NCI-H128 (cell line): ENCODE data around the gene HPRT1.
A peak's percentile ranks its signal among the peaks of the same experiment; 100 is the strongest.
"Not testable (repeated sequence)": the region's sequence is repeated elsewhere in the genome, so short reads cannot be mapped to it uniquely, and the experiment has no call there.

Experiments
- DNase-seq: peaks from one replicate; lab custom pipeline; 2025; ENCODE audit not compliant: unreplicated experiment; lab: John Stamatoyannopoulos, UW

Gene HPRT1, protein sequence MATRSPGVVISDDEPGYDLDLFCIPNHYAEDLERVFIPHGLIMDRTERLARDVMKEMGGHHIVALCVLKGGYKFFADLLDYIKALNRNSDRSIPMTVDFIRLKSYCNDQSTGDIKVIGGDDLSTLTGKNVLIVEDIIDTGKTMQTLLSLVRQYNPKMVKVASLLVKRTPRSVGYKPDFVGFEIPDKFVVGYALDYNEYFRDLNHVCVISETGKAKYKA

DNA sequence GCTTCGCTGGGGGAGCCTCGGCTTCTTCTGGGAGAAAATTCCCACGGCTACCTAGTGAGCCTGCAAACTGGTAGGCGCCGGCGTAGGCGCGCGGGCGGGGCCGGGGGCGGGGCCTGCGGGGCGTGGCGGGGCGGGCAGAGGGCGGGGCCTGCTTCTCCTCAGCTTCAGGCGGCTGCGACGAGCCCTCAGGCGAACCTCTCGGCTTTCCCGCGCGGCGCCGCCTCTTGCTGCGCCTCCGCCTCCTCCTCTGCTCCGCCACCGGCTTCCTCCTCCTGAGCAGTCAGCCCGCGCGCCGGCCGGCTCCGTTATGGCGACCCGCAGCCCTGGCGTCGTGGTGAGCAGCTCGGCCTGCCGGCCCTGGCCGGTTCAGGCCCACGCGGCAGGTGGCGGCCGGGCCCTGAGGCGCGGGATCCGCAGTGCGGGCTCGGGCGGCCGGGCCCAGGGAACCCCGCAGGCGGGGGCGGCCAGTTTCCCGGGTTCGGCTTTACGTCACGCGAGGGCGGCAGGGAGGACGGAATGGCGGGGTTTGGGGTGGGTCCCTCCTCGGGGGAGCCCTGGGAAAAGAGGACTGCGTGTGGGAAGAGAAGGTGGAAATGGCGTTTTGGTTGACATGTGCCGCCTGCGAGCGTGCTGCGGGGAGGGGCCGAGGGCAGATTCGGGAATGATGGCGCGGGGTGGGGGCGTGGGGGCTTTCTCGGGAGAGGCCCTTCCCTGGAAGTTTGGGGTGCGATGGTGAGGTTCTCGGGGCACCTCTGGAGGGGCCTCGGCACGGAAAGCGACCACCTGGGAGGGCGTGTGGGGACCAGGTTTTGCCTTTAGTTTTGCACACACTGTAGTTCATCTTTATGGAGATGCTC is at the start of gene HPRT1:
TSS of gene HPRT1 (plus strand) at position 161 of the 857 bp plus-strand sequence. CDS start at position 308, 147 bp downstream.
- peak; percentile 39 for DNase-seq

DNA sequence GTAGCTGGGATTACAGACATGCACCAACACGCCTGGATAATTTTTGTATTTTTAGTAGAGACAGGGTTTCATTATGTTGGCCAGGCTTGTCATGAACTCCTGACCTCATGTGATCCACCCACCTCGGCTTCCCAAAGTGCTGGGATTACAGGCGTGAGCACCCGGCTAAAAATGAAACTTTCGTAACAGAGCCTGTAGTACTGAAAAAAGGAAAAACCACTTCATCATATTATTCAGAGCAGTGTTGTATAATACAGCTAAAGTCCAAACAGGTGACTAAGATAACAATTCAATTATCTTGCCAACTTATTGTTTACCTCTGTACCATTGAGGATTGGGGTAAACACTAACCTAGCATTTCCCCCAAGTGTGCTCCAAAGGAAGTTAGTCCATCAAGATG is 43.9 kb upstream of the HPRT1 start:
- DNase-seq: no peak

DNA sequence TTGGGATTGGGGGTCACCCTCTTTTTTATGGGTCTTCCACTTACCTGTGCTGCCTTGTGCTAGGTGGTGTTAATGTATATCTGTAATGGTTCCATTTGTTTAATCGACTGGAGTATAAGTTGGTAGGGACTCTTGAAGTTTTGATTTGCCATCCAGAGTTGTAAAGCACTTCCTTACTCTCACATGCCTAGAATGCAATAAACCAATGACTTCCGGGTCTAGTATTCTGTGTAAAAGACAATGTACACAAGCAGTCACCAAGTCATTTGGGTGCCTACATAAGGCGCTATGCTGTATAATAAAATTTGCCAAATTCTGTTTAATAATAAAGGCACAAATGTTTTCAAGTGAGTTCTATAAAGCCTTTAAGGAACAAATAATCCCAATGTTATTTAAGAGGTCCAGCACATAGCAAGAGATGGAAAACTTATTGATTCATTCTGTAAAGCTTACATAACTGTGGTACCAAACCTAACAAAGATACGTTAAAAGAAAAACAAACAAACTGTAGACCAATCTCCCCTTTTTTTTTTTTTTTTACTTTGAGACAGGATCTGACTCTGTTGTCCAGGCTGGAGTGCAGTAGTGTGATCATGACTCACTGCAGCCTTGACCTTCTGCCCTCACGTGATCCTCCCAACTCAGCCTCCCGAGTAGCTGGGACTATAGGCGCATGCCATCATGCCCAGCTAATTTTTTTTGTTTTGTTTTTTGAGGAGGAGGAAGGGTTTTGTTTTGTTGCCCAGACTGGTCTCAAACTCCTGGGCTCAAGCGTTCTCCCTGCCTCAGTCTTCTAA is 41.5 kb upstream of the HPRT1 start:
- DNase-seq: no peak

DNA sequence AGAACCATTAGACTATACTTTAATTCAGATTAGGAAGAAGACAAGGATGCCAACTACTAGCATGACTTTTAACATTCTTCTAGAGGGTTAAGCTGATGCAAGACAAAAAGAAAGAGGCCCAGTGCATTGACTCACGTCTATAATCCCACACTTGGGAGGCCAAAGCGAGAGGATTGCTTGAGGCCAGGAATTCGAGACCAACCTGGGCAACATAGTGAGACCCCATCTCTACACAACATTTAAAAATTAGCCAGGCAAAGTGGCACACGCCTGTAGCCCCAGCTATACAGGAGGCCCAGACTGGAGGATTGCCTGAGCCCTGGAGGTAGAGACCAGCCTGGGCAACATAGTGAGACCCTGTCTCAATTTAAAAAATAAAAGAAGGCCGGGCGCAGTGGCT is 40.2 kb upstream of the HPRT1 start:
- no peak for DNase-seq

DNA sequence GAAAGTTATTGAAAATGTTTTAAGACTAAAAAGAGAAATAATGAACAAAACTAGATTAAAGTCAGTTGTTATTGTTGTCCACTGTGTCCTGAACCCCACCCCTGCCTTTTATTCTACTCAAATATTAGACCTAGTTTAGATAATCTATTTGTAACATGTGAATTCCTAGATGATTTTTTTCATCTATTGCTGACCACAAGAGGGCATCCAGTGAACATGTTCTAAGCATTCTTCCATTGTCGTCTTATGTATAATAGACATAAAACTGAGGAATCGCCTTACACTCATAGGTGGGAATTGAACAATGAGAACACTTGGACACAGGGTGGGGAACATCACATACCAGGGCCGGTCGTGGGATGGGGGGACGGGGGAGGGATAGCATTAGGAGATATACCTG is 36.4 kb upstream of the HPRT1 start:
- DNase-seq: no peak

DNA sequence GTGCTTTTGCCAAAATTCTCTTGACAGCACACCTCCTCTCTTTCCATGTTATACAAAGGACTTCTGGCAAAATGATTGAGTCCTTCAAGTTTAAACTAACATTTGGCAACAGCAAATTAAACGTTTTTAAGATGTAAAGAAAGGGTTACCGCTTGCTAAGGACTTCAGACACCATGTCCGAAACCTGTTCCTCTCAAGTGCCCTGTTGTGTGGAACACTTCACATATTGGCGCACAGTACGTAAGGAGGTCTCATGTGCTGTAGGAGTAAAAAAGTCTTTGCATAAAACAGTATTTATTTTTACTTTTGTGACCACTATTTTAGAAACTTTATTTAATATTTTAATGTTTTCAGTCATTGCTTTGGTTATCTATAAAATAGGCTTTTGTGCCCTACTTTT is 33.7 kb upstream of the HPRT1 start:
- no peak for DNase-seq

DNA sequence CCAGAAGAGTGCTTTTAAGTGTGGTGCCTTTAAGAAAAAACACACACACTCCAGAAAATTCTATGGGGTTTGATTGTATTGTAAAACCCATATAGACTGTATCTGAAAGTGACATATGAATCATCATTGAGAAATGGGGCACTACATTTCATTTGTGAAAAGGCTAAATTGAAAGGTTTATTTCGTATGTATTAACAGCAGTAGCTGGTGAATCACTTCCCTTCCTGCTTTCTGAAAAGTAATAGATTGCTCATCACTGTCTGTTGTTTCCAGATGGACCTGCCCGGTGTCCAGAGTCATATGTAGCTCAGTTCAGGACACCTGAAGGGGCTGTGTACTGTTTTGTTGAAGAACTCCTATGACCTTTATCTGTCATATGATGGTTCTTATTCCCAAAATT is 28.1 kb upstream of the HPRT1 start:
- no peak for DNase-seq

DNA sequence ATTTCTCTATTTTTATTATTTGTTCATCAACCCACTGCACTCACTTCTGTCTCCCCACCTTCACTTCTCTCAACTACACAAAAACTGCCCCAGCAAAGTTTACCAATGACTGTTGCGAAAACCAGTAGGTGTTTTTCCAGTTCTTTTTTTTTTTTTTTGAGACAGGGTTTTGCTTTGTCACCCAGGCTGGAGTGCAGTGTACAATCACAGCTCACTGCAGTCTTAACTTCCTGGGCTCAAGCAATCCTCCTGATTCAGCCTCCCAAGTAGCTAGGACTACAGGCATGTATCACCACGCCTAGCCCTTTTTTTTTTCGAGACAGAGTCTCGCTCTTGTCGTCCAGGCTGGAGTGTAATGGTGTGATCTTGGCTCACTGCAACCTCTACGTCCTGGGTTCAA is 24.1 kb upstream of the HPRT1 start:
- DNase-seq: no peak

DNA sequence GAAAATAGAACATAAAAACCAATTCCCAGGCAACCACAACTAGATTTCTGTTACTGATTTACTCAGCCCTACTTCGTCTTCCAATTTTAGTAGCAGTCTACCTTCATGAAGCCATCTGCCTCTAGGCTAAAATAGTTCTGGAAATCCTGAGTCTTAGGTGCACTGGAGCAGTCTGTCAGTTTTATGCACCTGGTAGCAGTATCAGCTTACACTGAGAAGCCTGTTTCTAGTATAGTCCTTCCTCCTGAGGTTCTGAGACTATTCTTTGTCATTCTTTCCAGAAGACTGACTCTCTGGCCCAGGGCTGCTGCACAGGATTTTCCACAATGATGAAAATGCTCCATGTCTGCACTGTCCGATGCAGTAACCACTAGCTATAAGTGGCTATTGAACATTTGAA is 16.9 kb upstream of the HPRT1 start:
- no peak for DNase-seq

DNA sequence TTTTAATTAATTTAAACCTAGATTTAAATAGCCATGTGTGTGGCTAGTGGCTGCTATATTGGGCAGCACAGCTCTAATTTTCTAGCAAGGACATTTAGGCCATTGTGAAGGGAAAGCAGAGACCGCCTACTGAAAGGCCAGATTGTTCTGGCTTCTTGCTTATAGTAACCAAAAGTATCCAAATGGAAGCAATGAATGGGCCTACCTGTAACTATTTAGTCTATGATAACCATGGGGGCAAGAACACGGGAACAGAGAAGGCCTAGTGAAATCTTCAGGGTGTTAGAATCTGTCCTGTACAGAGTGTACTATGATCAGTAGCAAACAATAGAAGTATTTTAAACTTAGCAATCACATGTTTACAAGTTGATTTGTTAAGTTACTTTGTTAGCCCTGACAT is 16.5 kb upstream of the HPRT1 start:
- no peak for DNase-seq

DNA sequence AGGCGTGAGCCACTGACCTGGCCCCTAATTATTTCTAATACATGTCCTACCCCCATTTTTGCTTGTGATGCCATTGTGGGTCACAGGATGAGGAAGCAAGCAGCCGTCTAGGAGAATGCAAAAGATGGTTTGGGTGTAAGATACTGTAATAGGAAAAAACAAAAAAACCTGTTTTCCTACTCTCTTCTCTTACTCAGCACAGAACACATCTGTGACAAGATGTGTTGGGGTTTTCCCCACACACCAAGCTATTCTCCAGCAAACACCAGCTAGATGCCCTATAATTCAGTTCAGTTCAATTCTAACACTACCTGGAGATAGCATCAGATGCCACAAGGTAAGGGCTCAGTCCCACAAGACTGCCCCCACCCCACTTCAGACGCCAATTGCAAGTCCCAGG is 15.3 kb upstream of the HPRT1 start:
- no peak for DNase-seq

DNA sequence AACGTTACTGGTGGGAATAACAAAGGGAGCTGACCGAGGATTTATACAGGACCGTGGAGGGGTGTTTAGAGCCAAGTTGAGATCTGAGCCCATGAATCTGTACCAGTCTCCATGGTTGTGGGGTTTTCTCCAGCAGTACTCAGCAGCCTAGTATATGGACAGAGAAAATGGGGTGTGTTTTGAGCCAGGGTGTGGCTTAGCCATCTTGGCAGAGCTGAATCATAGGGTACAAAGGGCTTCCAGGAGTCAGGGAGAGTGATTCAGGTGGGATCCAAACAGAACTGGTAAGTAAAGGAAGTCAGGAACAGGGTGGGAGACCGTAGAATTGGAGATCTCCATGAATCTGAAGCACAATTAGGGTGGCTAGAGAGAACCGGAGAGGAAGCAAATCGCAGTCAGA is 7.4 kb upstream of the HPRT1 start:
- DNase-seq: no peak

DNA sequence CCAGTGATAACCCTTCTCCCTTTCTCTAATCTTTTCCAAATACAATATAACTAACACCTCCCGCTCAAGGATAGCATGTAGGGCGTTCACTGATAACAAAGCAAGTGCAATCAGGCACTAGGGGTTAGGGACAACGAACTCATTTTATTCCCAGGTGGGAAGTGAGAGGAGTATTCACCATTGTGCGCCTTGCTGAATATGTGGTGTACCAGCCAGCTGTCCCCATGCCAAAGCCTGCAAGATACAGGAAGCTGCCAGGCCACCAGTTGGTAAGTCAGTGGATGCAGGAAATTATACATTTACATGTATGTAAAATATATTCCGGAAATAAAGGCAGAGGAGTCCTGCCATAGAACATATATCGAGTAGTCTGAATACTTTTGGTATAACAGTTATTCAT is 6.3 kb upstream of the HPRT1 start:
- DNase-seq: no peak

DNA sequence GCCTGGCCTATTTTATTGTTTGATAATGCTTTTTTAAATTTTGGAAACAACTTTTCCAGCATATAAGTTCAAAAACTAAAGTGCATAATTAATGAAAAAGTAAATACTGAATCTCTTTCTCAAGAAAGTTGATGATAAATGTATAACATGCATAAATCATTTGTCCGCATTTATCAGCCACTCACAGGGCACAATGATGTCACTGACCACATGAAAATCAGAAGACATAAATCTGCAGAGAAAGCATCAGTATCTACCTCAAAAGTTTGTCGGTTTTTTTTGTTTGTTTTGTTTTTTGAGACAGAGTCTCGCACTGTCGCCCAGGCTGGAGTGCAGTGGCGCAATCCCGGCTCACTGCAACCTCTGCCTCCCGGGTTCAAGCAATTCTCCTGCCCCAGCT is 5.5 kb upstream of the HPRT1 start:
- no peak for DNase-seq

DNA sequence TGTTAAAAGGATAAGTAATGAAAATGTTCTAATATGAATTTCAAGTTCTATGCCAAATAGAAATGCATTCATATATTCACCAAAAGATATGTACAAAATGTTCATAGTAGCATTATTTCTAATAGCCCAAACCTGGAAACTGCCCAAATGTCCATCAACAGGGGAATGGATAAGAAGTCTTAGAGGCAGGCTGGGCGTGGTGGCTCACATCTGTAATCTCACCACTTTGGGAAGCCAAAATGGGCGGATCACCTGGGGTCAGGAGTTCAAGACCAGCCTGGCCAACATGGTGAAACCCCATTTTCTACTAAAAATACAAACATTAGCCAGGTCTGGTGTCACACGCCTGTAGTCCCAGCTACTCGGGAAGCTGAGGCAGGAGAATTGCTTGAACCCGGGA is 2.3 kb upstream of the HPRT1 start:
- DNase-seq: no peak

DNA sequence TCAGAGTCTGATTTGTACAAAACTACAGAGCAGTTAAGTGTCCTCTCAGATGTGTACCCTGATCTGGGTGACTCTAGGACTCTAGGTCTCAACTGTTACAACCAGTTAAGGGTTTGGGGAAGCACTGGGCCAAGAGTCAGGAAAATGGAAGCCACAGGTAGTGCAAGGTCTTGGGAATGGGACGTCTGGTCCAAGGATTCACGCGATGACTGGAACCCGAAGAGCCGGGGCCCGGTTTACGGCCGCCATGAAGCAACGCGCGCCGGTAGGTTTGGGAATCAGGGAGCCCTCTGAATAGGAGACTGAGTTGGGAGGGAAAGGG is 321 bp upstream of the HPRT1 start:
- no peak for DNase-seq

DNA sequence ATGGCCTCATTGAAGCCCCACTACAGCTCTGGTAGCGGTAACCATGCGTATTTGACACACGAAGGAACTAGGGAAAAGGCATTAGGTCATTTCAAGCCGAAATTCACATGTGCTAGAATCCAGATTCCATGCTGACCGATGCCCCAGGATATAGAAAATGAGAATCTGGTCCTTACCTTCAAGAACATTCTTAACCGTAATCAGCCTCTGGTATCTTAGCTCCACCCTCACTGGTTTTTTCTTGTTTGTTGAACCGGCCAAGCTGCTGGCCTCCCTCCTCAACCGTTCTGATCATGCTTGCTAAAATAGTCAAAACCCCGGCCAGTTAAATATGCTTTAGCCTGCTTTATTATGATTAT is 876 bp downstream of the HPRT1 start:
- DNase-seq: no peak

DNA sequence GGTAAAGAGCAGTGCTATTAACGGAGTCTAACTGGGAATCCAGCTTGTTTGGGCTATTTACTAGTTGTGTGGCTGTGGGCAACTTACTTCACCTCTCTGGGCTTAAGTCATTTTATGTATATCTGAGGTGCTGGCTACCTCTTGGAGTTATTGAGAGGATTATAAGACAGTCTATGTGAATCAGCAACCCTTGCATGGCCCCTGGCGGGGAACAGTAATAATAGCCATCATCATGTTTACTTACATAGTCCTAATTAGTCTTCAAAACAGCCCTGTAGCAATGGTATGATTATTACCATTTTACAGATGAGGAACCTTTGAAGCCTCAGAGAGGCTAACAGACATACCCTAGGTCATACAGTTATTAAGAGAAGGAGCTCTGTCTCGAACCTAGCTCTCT is 1.5 kb downstream of the HPRT1 start:
- no peak for DNase-seq

DNA sequence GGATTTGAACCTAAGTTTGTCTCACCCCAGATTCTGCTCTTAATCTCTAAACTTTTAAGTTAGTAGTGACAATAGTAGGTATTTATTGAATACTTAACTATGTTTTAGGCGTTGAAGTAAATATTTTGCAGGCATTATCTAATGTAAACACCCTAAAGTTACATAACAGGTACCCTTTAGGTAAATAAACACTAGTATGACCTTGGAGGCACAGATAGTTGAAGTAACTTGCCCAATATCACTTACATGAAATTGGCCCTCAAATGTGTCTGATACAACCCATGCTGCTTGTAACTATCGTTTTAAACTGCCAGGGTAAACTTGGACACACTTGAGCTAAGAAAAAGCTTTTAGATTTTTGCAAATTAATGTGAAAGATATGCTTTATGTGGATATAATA is 3.0 kb downstream of the HPRT1 start:
- no peak for DNase-seq

DNA sequence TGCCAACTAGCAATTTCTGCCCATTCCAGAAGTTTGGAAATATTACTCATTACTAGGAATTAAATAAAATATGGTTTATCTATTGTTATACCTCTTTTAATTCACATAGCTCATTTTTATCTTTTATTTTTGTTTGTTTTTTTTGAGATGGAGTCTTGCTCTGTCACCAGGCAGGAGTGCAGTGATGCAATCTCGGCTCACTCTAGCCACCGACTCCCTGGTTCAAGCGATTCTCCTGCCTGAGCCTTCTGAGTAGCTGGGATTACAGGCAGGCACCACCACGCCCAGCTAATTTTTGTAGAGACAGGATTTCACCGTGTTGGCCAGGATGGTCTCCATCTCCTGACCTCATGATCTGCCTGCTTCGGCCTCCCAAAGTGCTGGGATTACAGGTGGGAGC is 4.5 kb downstream of the HPRT1 start:
- not testable (repeated sequence) for DNase-seq

DNA sequence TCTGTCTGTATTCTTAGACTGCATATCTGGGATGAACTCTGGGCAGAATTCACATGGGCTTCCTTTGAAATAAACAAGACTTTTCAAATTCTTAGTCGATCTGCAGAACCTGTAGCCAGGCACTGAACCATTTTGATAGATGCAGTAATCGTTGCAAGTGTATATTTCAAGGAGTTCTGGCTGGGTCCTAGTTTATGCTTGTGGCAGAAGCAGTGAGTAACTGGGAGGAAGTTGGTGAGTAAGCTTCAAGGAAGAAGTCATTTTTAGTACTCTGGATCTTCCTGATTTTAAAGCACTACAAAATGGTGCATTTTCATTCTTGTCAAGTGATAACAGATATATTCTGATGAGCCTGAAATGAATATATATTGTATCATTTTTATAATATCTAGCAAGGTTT is 9.5 kb downstream of the HPRT1 start:
- no peak for DNase-seq

DNA sequence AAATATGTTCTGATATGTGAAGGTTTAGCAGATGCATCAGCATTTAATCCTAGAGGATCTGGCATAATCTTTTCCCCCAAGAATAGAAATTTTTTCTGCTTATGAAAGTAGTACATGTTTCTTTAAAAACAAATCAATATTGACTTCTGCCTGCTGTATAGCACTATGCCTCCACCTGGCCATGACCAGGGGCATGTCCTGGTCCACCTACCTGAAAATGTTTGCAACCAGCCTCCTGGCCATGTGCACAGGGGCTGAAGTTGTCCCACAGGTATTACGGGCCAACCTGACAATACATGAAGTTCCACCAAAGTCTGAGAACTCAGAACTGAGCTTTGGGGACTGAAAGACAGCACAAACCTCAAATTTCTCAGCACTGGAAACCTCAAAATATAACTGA is 10.0 kb downstream of the HPRT1 start:
- DNase-seq: no peak
